Astrocyte (in vitro differentiated cells and primary cell): ENCODE results near the gene SNX8. TPM values are rescaled to one million over a fixed set of nuclear protein-coding genes. Genes with fewer than 3 reads are reported as not detected.

Experiments used
- DNase-seq: peaks from one replicate; pipeline ENCODE4 v3.0.0-alpha.2; 2010; ENCODE audit warnings: low read depth
- FAIRE-seq: peaks from 2 replicates; lab custom pipeline; 2011; peaks lifted over from hg19 to GRCh38; lab: Jason Lieb, UNC
- H2AFZ ChIP-seq: 2 replicates; pipeline ENCODE4 v1.6.0; 2012; ENCODE audit warnings: low read depth, low read length, inconsistent platforms
- H3K27ac ChIP-seq: 2 replicates; pipeline ENCODE4 v1.5.1; 2011; ENCODE audit warnings: low read depth, low read length, inconsistent platforms
- H3K27me3 ChIP-seq: 2 replicates; pipeline ENCODE4 v1.6.0; 2011; ENCODE audit warnings: low read length, inconsistent platforms; ENCODE audit not compliant: insufficient read depth
- H3K36me3 ChIP-seq: 2 replicates; pipeline ENCODE4 v1.5.1; 2011; ENCODE audit warnings: low read length, inconsistent platforms; ENCODE audit not compliant: insufficient read depth
- H3K4me1 ChIP-seq: 2 replicates; pipeline ENCODE4 v1.5.1; 2011; ENCODE audit warnings: low read length, inconsistent platforms; ENCODE audit not compliant: insufficient read depth
- H3K4me2 ChIP-seq: 2 replicates; pipeline ENCODE4 v1.6.0; 2012; ENCODE audit warnings: low read length, inconsistent platforms
- H3K4me3 ChIP-seq: 2 replicates; pipeline ENCODE4 v1.5.1; 2011; ENCODE audit warnings: low read depth, mild to moderate bottlenecking, low read length, inconsistent platforms; ENCODE audit not compliant: insufficient read depth
- H3K79me2 ChIP-seq: 2 replicates; pipeline ENCODE4 v1.6.0; 2012; ENCODE audit warnings: mild to moderate bottlenecking, low read length, inconsistent platforms; ENCODE audit not compliant: insufficient read depth
- H3K9ac ChIP-seq: 2 replicates; pipeline ENCODE4 v1.6.0; 2012; ENCODE audit warnings: mild to moderate bottlenecking, low read length, inconsistent platforms
- H3K9me3 ChIP-seq: 2 replicates; pipeline ENCODE4 v1.5.1; 2012; ENCODE audit warnings: low read depth, mild to moderate bottlenecking, low read length, inconsistent platforms; ENCODE audit not compliant: insufficient read depth
- H4K20me1 ChIP-seq: 2 replicates; pipeline ENCODE4 v1.6.0; 2012; ENCODE audit warnings: low read length, inconsistent platforms; ENCODE audit not compliant: insufficient read depth
- H3K27ac Mint-ChIP-seq: one replicate; pipeline ENCODE4 v1.8.0; 2021; ENCODE audit warnings: mild to moderate bottlenecking, mixed read lengths; ENCODE audit not compliant: unreplicated experiment
- H3K27me3 Mint-ChIP-seq: one replicate; pipeline ENCODE4 v1.8.0; 2021; ENCODE audit warnings: low read depth, mixed read lengths; ENCODE audit not compliant: unreplicated experiment
- H3K36me3 Mint-ChIP-seq: one replicate; pipeline ENCODE4 v1.8.0; 2021; ENCODE audit warnings: low read depth, mixed read lengths; ENCODE audit not compliant: unreplicated experiment
- H3K4me1 Mint-ChIP-seq: one replicate; pipeline ENCODE4 v1.8.0; 2021; ENCODE audit warnings: low read depth, mixed read lengths; ENCODE audit not compliant: unreplicated experiment
- H3K4me3 Mint-ChIP-seq: one replicate; pipeline ENCODE4 v1.8.0; 2021; ENCODE audit warnings: mild to moderate bottlenecking, moderate library complexity, mixed read lengths; ENCODE audit not compliant: unreplicated experiment
- H3K9me3 Mint-ChIP-seq: one replicate; pipeline ENCODE4 v1.8.0; 2021; ENCODE audit warnings: mild to moderate bottlenecking, mixed read lengths; ENCODE audit not compliant: unreplicated experiment
- EZH2 ChIP-seq: IDR thresholded peaks from 2 replicates; pipeline ENCODE4 v1.6.1; 2012; ENCODE audit warnings: mild to moderate bottlenecking, low read length, inconsistent platforms; ENCODE audit not compliant: insufficient read depth
- total RNA-seq: library from RNA; stranded (reverse); gene quantifications from 2 replicates; pipeline ENCODE4 v1.2.1, GENCODE V29; 2021
- TF ChIP-seq, protein P1 (sequence below): IDR thresholded peaks from 2 replicates; pipeline ENCODE4 v1.5.1; 2011; ENCODE audit warnings: low read depth, mild to moderate bottlenecking, inconsistent platforms, low read length, moderate library complexity; ENCODE audit not compliant: insufficient read depth

The SNX8 gene
- total RNA-seq, 1 donor from 2014 or later = 28.9 TPM

DNA sequence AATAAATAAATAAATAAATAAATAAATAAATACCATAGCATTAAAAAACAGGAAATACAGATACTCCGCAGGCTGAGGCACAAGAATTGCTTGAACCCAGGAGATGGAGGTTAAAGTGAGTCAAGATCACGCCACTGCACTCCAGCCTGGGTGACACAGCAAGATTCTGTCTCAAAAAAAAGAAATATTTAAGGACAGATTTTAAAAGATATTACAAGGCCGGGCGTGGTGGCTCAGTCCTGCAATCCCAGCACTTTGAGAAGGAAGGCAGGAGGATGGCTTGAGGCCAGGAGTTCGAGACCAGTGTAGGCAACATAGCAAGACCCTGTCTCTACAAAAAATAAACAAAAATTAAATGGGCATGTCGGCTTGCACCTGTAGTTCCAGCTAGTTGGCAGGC is 17.5 kb upstream of the SNX8 start:
- no peak for FAIRE-seq
- no peaks in the 10 kb centered on the region for H3K36me3 Mint-ChIP-seq
- no peak overlapping the region for H3K4me3 Mint-ChIP-seq

DNA sequence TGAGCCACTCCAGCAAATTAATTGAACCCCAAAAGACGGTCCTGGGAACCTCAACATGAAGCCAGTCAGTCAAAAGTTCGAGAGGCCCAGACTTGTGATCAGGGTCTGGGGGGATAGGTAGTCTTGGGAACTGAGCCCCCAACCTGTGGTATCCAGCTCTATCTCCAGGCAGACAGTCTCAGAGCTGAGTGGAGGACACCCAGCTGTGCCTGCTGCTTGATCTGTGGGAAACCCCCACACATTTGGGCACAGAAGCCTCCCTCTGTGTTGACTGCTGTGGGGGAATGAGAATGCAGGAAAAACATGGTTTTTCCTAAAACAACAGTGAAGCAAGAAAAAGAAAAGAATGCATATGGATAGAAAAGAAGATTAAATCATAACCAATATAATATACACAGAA is 16.3 kb upstream of the SNX8 start:
- Histone ChIP-seq H2AFZ (no peak overlapping the region), H3K27ac (no peak overlapping the region), H3K4me3 (no peak overlapping the region), H3K4me2 (no peak overlapping the region), H3K9me3 (no peaks in the 10 kb centered on the region), H3K36me3 (no peaks in the 10 kb centered on the region), H4K20me1 (no peaks in the 10 kb centered on the region), H3K79me2 (no peaks in the 10 kb centered on the region), H3K9ac (no peak overlapping the region), H3K27me3 (no peaks in the 10 kb centered on the region), H3K4me1 (no peaks in the 10 kb centered on the region)
- no peaks in the 10 kb centered on the region for H3K9me3 Mint-ChIP-seq
- DNase-seq (no peak), FAIRE-seq (no peak)
- H3K4me1 Mint-ChIP-seq = no peaks in the 10 kb centered on the region
- no peaks in the 10 kb centered on the region for H3K27me3 Mint-ChIP-seq
- no peak overlapping the region for H3K27ac Mint-ChIP-seq
- H3K4me3 Mint-ChIP-seq = no peak overlapping the region
- TF ChIP-seq EZH2 = no peak
- TF ChIP-seq, protein P1, sequence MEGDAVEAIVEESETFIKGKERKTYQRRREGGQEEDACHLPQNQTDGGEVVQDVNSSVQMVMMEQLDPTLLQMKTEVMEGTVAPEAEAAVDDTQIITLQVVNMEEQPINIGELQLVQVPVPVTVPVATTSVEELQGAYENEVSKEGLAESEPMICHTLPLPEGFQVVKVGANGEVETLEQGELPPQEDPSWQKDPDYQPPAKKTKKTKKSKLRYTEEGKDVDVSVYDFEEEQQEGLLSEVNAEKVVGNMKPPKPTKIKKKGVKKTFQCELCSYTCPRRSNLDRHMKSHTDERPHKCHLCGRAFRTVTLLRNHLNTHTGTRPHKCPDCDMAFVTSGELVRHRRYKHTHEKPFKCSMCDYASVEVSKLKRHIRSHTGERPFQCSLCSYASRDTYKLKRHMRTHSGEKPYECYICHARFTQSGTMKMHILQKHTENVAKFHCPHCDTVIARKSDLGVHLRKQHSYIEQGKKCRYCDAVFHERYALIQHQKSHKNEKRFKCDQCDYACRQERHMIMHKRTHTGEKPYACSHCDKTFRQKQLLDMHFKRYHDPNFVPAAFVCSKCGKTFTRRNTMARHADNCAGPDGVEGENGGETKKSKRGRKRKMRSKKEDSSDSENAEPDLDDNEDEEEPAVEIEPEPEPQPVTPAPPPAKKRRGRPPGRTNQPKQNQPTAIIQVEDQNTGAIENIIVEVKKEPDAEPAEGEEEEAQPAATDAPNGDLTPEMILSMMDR = no peak
- no peaks in the 10 kb centered on the region for H3K36me3 Mint-ChIP-seq

More for the DNA sequence above, 17.5 kb upstream of the SNX8 start:
- no peaks in the 10 kb centered on the region for H3K36me3 ChIP-seq
- H3K27me3 ChIP-seq = no peaks in the 10 kb centered on the region
- no peak overlapping the region for H3K27ac Mint-ChIP-seq
- H3K4me1 ChIP-seq = no peaks in the 10 kb centered on the region
- H3K9me3 Mint-ChIP-seq = no peaks in the 10 kb centered on the region
- no peaks in the 10 kb centered on the region for H3K9me3 ChIP-seq
- no peaks in the 10 kb centered on the region for H3K79me2 ChIP-seq
- no peak overlapping the region for H3K4me2 ChIP-seq
- TF ChIP-seq, protein P1 = no peak
- TF ChIP-seq EZH2 = no peak
- H3K9ac ChIP-seq = no peak overlapping the region
- no peaks in the 10 kb centered on the region for H4K20me1 ChIP-seq
- no peak for DNase-seq
- H3K4me3 ChIP-seq = no peak overlapping the region
- no peak overlapping the region for H3K27ac ChIP-seq
- H3K27me3 Mint-ChIP-seq = no peaks in the 10 kb centered on the region
- H3K4me1 Mint-ChIP-seq = no peaks in the 10 kb centered on the region
- H2AFZ ChIP-seq = no peak overlapping the region

DNA sequence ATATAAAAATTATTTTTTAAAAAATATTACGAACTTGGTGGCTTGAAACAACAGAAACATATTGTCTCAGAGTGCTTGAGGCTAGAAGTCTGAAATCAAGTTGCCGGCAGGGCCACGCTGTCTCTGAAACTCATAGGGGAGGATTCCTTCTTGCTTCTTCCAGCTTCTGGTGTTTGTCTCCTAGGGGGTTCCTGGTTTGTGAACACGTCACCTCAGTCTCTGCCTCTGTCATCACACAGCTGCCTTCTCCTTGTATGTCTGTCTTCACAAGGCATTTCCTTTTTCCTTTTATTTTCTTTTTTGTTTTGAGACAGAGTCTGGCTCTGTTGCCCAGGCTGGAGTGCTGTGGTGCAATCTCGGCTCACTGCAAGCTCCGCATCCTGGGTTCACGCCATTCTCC is 12.7 kb upstream of the SNX8 start:
- Histone ChIP-seq H3K79me2 (no peaks in the 10 kb centered on the region), H3K4me1 (no peaks in the 10 kb centered on the region), H3K9ac (no peak overlapping the region), H4K20me1 (no peaks in the 10 kb centered on the region), H3K4me2 (no peak overlapping the region), H3K27ac (no peak overlapping the region), H3K36me3 (no peaks in the 10 kb centered on the region), H2AFZ (no peak overlapping the region), H3K4me3 (no peak overlapping the region), H3K9me3 (no peaks in the 10 kb centered on the region), H3K27me3 (no peaks in the 10 kb centered on the region)
- H3K9me3 Mint-ChIP-seq = no peaks in the 10 kb centered on the region
- H3K4me1 Mint-ChIP-seq = no peaks in the 10 kb centered on the region
- no peak for FAIRE-seq
- no peaks in the 10 kb centered on the region for H3K27me3 Mint-ChIP-seq
- no peak overlapping the region for H3K27ac Mint-ChIP-seq
- no peak for DNase-seq
- H3K4me3 Mint-ChIP-seq = no peak overlapping the region
- TF ChIP-seq, protein P1 = no peak
- TF ChIP-seq EZH2 = no peak
- no peaks in the 10 kb centered on the region for H3K36me3 Mint-ChIP-seq
